ENCODE measurements around the gene DNAH14.

DNAH14 gene

GRCh38 chr1:224914292-224914900, 15.1 kb upstream of the DNAH14 start (continued):
- TF ChIP-seq ZNF394 (tag by site-specific recombination; IDR thresholded peaks at IDR 0.05; ENCODE audit: borderline replicate concordance) = no peak
- TF ChIP-seq CTCF (tag by site-specific recombination; IDR thresholded peaks at IDR 0.05) = no peak
- peak; percentile 67 for TF ChIP-seq ZNF510 (tag by site-specific recombination; IDR thresholded peaks at IDR 0.05; ENCODE audit: insufficient replicate concordance)
- TF ChIP-seq ZNF549 (tag by site-specific recombination; IDR thresholded peaks at IDR 0.05) = peak; percentile 77
- TF ChIP-seq YY2 (tag by site-specific recombination; IDR thresholded peaks at IDR 0.05) = no peak
- TF ChIP-seq SCRT1 (tag by site-specific recombination; IDR thresholded peaks at IDR 0.05; ENCODE audit: borderline replicate concordance) = no peak
- no peak for TF ChIP-seq ZNF2 (tag by site-specific recombination; IDR thresholded peaks at IDR 0.05)
- no peak for TF ChIP-seq ZNF211 (tag by site-specific recombination; IDR thresholded peaks at IDR 0.05; ENCODE audit: low read depth)
- no peak for TF ChIP-seq ZNF518A (tag by site-specific recombination; conservative IDR thresholded peaks at IDR 0.05; ENCODE audit: low read depth)
- no peak for TF ChIP-seq ZNF785 (tag by site-specific recombination; IDR thresholded peaks at IDR 0.05)
- TF ChIP-seq ZNF37A (tag by site-specific recombination; IDR thresholded peaks at IDR 0.05) = 0 out of 2 replicates have a peak, but pooled peaks have one; percentile 10
- TF ChIP-seq ZSCAN16 (tag by site-specific recombination; IDR thresholded peaks at IDR 0.05) = no peak
- TF ChIP-seq HIC1 (tag by site-specific recombination; IDR thresholded peaks at IDR 0.05) = no peak
- TF ChIP-seq ZNF501 (tag by site-specific recombination; IDR thresholded peaks at IDR 0.05) = no peak
- no peak for TF ChIP-seq ZNF174 (tag by site-specific recombination; IDR thresholded peaks at IDR 0.05)

GRCh38 chr1:224919508-224919907, 10.0 kb upstream of the DNAH14 start:
- no peaks in the 10 kb centered on the region for H3K36me3 ChIP-seq (ENCODE audit: control insufficient read depth in 2 of 2, insufficient read depth in 1 of 2, low read length in 2 of 2)
- no peak overlapping the region for H3K27ac ChIP-seq (ENCODE audit: extremely low read depth, low read depth, low read length)
- TF ChIP-seq PRDM1 (tag by site-specific recombination; IDR thresholded peaks at IDR 0.05) = peak; percentile 35; the same call in 1 of the 2 replicates
- no peak for TF ChIP-seq ZNF433 (tag by site-specific recombination; IDR thresholded peaks at IDR 0.05; ENCODE audit: low read depth)
- CTCF ChIA-PET = interaction anchor here (1.0 to 1.8 kb wide), 3 partner anchors 25 to 406 kb away, joined by 5 to 14 read pairs (median 10); no protein-coding TSS in a partner anchor
- POLR2A ChIA-PET = no interaction called here
- no peak overlapping the region for H3K4me3 ChIP-seq (ENCODE audit: low read depth, low read length)
- no peaks in the 10 kb centered on the region for H3K4me1 ChIP-seq (ENCODE audit: control insufficient read depth, insufficient read depth, low read length)
- no peaks in the 10 kb centered on the region for H3K9me3 ChIP-seq (ENCODE audit: control insufficient read depth, insufficient read depth, low read depth, low read length)
